Rectal smooth muscle tissue (tissue), 1 donor: ENCODE measurements around the gene SMIM13.

ENCODE experiments used
- H3K27ac ChIP-seq: one replicate; pipeline ENCODE4 v1.7.0; 2013; ENCODE audit warnings: low read depth, low read length, inconsistent platforms
- H3K27me3 ChIP-seq: one replicate; pipeline ENCODE4 v1.7.0; 2013; ENCODE audit warnings: low read length; ENCODE audit not compliant: control insufficient read depth, insufficient read depth
- H3K36me3 ChIP-seq: one replicate; pipeline ENCODE4 v1.7.0; 2013; ENCODE audit warnings: low read length; ENCODE audit not compliant: control insufficient read depth, insufficient read depth
- H3K4me1 ChIP-seq: one replicate; pipeline ENCODE4 v1.7.0; 2013; ENCODE audit warnings: low read length; ENCODE audit not compliant: control insufficient read depth, insufficient read depth
- H3K4me3 ChIP-seq: one replicate; pipeline ENCODE4 v1.7.0; 2013; ENCODE audit warnings: low read length
- H3K9ac ChIP-seq: one replicate; pipeline ENCODE4 v1.7.0; 2013; ENCODE audit warnings: low read length

The SMIM13 gene

GRCh38 chr6:11093626-11094410, at the start of gene SMIM13:
Gene SMIM13, plus strand, starts transcription at chr6:11093834. Its CDS starts 480 bp downstream, at chr6:11094314.
- Histone ChIP-seq H3K27ac (peak within 1 kb of the TSS; percentile 92), H3K9ac (peak within 1 kb of the TSS; percentile 88), H3K4me3 (peak within 1 kb of the TSS; percentile 88), H3K27me3 (no peaks in the 10 kb centered on the region), H3K4me1 (peaks cover 6% of the 10 kb centered on the region), H3K36me3 (no peaks in the 10 kb centered on the region)

GRCh38 chr6:11043961-11044711, 49.5 kb upstream of the SMIM13 start, which contains the start of gene ELOVL2:
Gene ELOVL2, minus strand, starts transcription at chr6:11044305. Its CDS starts 75 bp downstream, at chr6:11044230.
- no peak within 1 kb of the TSS for H3K9ac ChIP-seq
- H3K4me3 ChIP-seq: peak within 1 kb of the TSS; percentile 21
- H3K27ac ChIP-seq: no peak within 1 kb of the TSS

GRCh38 chr6:11044712-11045167, 48.9 kb upstream of the SMIM13 start:
- H3K27me3 ChIP-seq: peaks cover 8% of the 10 kb centered on the region
- H3K4me3 ChIP-seq: peak overlapping the region; percentile 15
- H3K36me3 ChIP-seq: no peaks in the 10 kb centered on the region
- H3K9ac ChIP-seq: no peak overlapping the region
- H3K4me1 ChIP-seq: no peaks in the 10 kb centered on the region
- H3K27ac ChIP-seq: no peak overlapping the region

More at GRCh38 chr6:11043961-11044711, 49.5 kb upstream of the SMIM13 start, which contains the start of gene ELOVL2:
- no peaks in the 10 kb centered on the region for H3K36me3 ChIP-seq
- no peaks in the 10 kb centered on the region for H3K4me1 ChIP-seq
- peaks cover 8% of the 10 kb centered on the region for H3K27me3 ChIP-seq

- Histone ChIP-seq H3K27me3 (no peaks in the 10 kb centered on the region), H3K27ac (no peak overlapping the region), H3K36me3 (no peaks in the 10 kb centered on the region), H3K4me3 (no peak overlapping the region), H3K9ac (no peak overlapping the region), H3K4me1 (no peaks in the 10 kb centered on the region)
Measured at GRCh38 chr6:11050731-11051130, 42.9 kb upstream of the SMIM13 start.

- no peak overlapping the region for H3K9ac ChIP-seq
- H3K36me3 ChIP-seq: no peaks in the 10 kb centered on the region
- no peak overlapping the region for H3K4me3 ChIP-seq
- no peak overlapping the region for H3K27ac ChIP-seq
- no peaks in the 10 kb centered on the region for H3K27me3 ChIP-seq
- no peaks in the 10 kb centered on the region for H3K4me1 ChIP-seq
Measured at GRCh38 chr6:11053307-11053706, 40.3 kb upstream of the SMIM13 start.

GRCh38 chr6:11054722-11055121, 38.9 kb upstream of the SMIM13 start:
- H3K9ac ChIP-seq: no peak overlapping the region
- H3K4me1 ChIP-seq: no peaks in the 10 kb centered on the region
- no peaks in the 10 kb centered on the region for H3K27me3 ChIP-seq
- no peak overlapping the region for H3K4me3 ChIP-seq
- H3K36me3 ChIP-seq: no peaks in the 10 kb centered on the region
- no peak overlapping the region for H3K27ac ChIP-seq

- H3K4me1 ChIP-seq: no peaks in the 10 kb centered on the region
- no peak overlapping the region for H3K4me3 ChIP-seq
- no peak overlapping the region for H3K27ac ChIP-seq
- no peak overlapping the region for H3K9ac ChIP-seq
- no peaks in the 10 kb centered on the region for H3K27me3 ChIP-seq
- no peaks in the 10 kb centered on the region for H3K36me3 ChIP-seq
Measured at GRCh38 chr6:11055127-11055627, 38.5 kb upstream of the SMIM13 start.

GRCh38 chr6:11056871-11057270, 36.8 kb upstream of the SMIM13 start:
- no peaks in the 10 kb centered on the region for H3K27me3 ChIP-seq
- no peak overlapping the region for H3K9ac ChIP-seq
- H3K4me3 ChIP-seq: no peak overlapping the region
- H3K4me1 ChIP-seq: no peaks in the 10 kb centered on the region
- H3K36me3 ChIP-seq: no peaks in the 10 kb centered on the region
- H3K27ac ChIP-seq: no peak overlapping the region

- H3K27ac ChIP-seq: no peak overlapping the region
- H3K27me3 ChIP-seq: no peaks in the 10 kb centered on the region
- H3K4me3 ChIP-seq: no peak overlapping the region
- H3K4me1 ChIP-seq: no peaks in the 10 kb centered on the region
- H3K36me3 ChIP-seq: no peaks in the 10 kb centered on the region
- no peak overlapping the region for H3K9ac ChIP-seq
Measured at GRCh38 chr6:11058406-11058805, 35.2 kb upstream of the SMIM13 start.

GRCh38 chr6:11062083-11062482, 31.6 kb upstream of the SMIM13 start:
- Histone ChIP-seq H3K9ac (no peak overlapping the region), H3K27ac (no peak overlapping the region), H3K4me1 (no peaks in the 10 kb centered on the region), H3K36me3 (no peaks in the 10 kb centered on the region), H3K27me3 (no peaks in the 10 kb centered on the region), H3K4me3 (no peak overlapping the region)

- no peaks in the 10 kb centered on the region for H3K36me3 ChIP-seq
- H3K27me3 ChIP-seq: no peaks in the 10 kb centered on the region
- no peak overlapping the region for H3K4me3 ChIP-seq
- no peak overlapping the region for H3K27ac ChIP-seq
- H3K9ac ChIP-seq: no peak overlapping the region
- no peaks in the 10 kb centered on the region for H3K4me1 ChIP-seq
Measured at GRCh38 chr6:11062715-11063114, 30.9 kb upstream of the SMIM13 start.

GRCh38 chr6:11064836-11065235, 28.8 kb upstream of the SMIM13 start:
- Histone ChIP-seq H3K27me3 (no peaks in the 10 kb centered on the region), H3K4me1 (no peaks in the 10 kb centered on the region), H3K36me3 (no peaks in the 10 kb centered on the region), H3K27ac (no peak overlapping the region), H3K4me3 (no peak overlapping the region), H3K9ac (no peak overlapping the region)
